Adrenal gland (tissue), 12 donors: ENCODE results near the gene PLD1. TPM values are rescaled to one million over a fixed set of nuclear protein-coding genes. Genes with fewer than 3 reads are reported as not detected.

Source experiments
- DNase-seq, 7 donors: peaks; one replicate each; pipeline ENCODE4 v3.0.0-alpha.2; 2019 to 2020
- H3K27ac ChIP-seq, 5 donors: fragments of 200-600 bp; sonication (generic) in 4 of 5; 1 replicate in 3 of 5; 2 replicates in 2 of 5; pipeline versions ENCODE4 v1.5.1 to v1.8.0; 2016 to 2020; ENCODE audit warnings: mild to moderate bottlenecking in 1 of 5
- H3K27me3 ChIP-seq: fragments of 200-600 bp; 2 replicates; pipeline ENCODE4 v1.8.0; 2021
- H3K36me3 ChIP-seq, 2 donors: fragments of 200-600 bp; replicated peaks in 1 of 2; 1 replicate in 1 of 2; 2 replicates in 1 of 2; pipeline versions ENCODE4 v1.5.1 to v1.8.0; 2018 to 2022
- H3K4me1 ChIP-seq, 2 donors: fragments of 200-600 bp; replicated peaks in 1 of 2; 1 replicate in 1 of 2; 2 replicates in 1 of 2; pipeline versions ENCODE4 v1.5.1 to v1.8.0; 2018 to 2021
- H3K4me3 ChIP-seq, 4 donors: fragments of 200-600 bp; sonication (generic) in 3 of 4; one replicate each; pipeline ENCODE4 v1.5.1; 2016 to 2018
- H3K9me3 ChIP-seq, 3 donors: fragments of 200-600 bp; sonication (generic) in 1 of 3; replicated peaks in 1 of 3; 1 replicate in 2 of 3; 2 replicates in 1 of 3; pipeline versions ENCODE4 v1.5.1 to v1.8.0; 2016 to 2021
- POLR2A ChIP-seq, 2 donors: fragments of 450-650 bp; IDR thresholded peaks; one replicate each; pipeline ENCODE4 v1.6.1; 2017; ENCODE audit warnings: antibody characterized with exemption in 2 of 2, mild to moderate bottlenecking in 2 of 2, moderate library complexity in 1 of 2
- WGBS, 4 donors: extraction: QIAGEN DNeasy Blood & Tissue Kit in 2 of 4; methylation state at CpG; one replicate each; pipeline versions ENCODE4 v1.1.5 to v1.1.7; 2013 to 2017; 5-methylcytosine and 5-hydroxymethylcytosine counted together
- intact Hi-C, 2 donors: fragments of 100-400 bp; cut with DNase I; formaldehyde crosslinking; loops; one replicate each; pipeline versions ENCODE4 v1.14.1 to v1.15.0; 2022 to 2023
- polyA plus RNA-seq, 3 donors: library from polyadenylated mRNA; stranded (reverse); fragments of 200-250 nt in 2 of 3; fragments of 350-450 nt in 1 of 3; fragmentation: Illumina TruSeq in 1 of 3; extraction: RNeasy Lipid Tissue Mini Kit (QIAGEN cat#74804) in 1 of 3; gene quantifications; one replicate each; pipeline ENCODE4 v1.2.3, GENCODE V29; 2013 to 2014
- total RNA-seq, 9 donors: library from RNA; depleted of rRNA in 4 of 9; stranded (reverse); fragments of >200 nt in 4 of 9; fragments of 120-200 nt in 1 of 9; fragmentation: NEBNext Ultra II Directional in 1 of 9; extraction: Animal tissue kit (Norgen Biotek cat#: 25700) in 1 of 9; gene quantifications; one replicate each; pipeline versions ENCODE4 v1.1.0 to v1.2.4, GENCODE V29; 2013 to 2023
- TF ChIP-seq, protein P1 (sequence below), 6 experiments: fragments of 450-650 bp in 4 of 6; fragments of 200-600 bp in 2 of 6; sonication (generic) in 1 of 6; IDR thresholded peaks; 1 replicate in 5 of 6; 2 replicates in 1 of 6; pipeline versions ENCODE4 v1.5.1 to v1.8.0; 2016 to 2021; ENCODE audit warnings: antibody characterized with exemption in 6 of 6, mild to moderate bottlenecking in 2 of 6, moderate library complexity in 1 of 6
- donor health status: healthy with polysubstance abuse.
- donor health status: Bipolar disorder and iron deficiency.
- donor health status: DM: yes; HTN: yes; CAD: no.
- donor health status: DM: no; HTN: no; CAD: no.
- donor health status: DM: no; HTN: no; CAD: no.
- donor health status: DM: yes; HTN: yes; CAD: no.

The PLD1 gene
- total and polyA plus RNA-seq, 12 donors = 25.7 to 178 (median 94.5) TPM

DNA sequence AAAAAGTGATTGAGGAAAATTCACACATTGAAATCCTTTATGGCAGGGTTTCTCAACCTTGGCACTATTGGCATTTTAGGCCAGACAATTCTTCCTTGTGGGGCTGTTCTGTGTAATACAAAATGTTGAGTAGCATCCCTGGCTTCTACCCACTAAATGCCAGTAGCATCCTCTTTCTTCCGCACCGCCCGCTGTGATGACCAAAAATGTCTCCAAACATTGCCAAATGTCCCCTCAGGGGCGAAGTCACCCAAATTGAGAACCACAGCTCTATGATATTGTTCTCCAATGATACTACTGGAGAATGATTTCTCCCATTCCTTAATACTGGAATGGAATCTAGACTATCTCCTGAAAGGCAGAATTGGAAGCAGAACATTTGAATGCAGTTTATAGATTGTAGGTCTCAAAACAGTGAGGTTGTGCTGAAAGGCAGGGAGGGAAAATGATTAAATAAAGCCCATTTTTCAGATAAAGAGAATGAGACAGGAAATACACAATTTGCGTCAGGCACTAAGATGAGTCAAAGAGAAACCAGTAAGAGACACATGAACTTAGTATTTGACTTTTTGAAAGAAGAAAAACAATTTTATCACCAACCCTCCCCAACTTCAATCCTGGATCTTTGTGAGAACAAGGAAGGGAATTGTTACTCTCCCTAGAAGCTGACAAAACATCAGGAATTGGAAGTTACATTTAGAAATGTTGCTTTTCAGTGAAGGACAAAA is 248.5 kb downstream of the PLD1 start:
- no peak overlapping the region for H3K27ac ChIP-seq
- intact Hi-C loops = loop anchor here (5.0 to 10.0 kb wide), 4 partner anchors 377 to 599 kb away; no protein-coding TSS in a partner anchor
- no peaks in the 10 kb centered on the region for H3K9me3 ChIP-seq
- H3K27me3 ChIP-seq = no peaks in the 10 kb centered on the region
- H3K4me3 ChIP-seq = no peak overlapping the region
- H3K36me3 ChIP-seq = no peaks in the 10 kb centered on the region
- no peak for TF ChIP-seq POLR2A (IDR thresholded peaks at IDR 0.05)
- TF ChIP-seq, protein P1, sequence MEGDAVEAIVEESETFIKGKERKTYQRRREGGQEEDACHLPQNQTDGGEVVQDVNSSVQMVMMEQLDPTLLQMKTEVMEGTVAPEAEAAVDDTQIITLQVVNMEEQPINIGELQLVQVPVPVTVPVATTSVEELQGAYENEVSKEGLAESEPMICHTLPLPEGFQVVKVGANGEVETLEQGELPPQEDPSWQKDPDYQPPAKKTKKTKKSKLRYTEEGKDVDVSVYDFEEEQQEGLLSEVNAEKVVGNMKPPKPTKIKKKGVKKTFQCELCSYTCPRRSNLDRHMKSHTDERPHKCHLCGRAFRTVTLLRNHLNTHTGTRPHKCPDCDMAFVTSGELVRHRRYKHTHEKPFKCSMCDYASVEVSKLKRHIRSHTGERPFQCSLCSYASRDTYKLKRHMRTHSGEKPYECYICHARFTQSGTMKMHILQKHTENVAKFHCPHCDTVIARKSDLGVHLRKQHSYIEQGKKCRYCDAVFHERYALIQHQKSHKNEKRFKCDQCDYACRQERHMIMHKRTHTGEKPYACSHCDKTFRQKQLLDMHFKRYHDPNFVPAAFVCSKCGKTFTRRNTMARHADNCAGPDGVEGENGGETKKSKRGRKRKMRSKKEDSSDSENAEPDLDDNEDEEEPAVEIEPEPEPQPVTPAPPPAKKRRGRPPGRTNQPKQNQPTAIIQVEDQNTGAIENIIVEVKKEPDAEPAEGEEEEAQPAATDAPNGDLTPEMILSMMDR (IDR thresholded peaks at IDR 0.05) = no peak
- no peak for DNase-seq
- WGBS, 4 donors = 88 to 96% (median 90%) methylated on average over 5 of the region's 5 CpGs
- peaks cover 0 to 4% of the 10 kb centered on the region in 2 donors for H3K4me1 ChIP-seq

DNA sequence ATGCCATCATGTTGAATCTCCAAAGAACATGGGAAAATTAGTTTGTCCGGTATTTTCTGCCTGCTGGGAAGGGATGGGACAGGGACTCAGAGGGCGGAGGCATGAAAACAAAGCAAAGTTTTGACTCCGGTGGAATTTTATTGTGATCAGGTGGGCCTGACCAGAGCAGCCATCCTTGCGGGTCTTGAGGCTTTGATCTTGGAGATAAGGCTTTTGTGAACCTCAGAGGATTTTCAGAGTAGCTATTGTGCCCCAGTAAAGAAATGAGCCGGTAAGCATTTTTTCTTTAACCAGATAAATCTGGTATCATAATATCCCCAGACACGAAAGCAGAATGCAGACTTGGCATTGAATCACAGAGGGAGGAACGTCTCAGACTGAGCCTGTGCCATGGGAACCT is 250.7 kb downstream of the PLD1 start:
- WGBS, 4 donors = 86 to 96% (median 91%) methylated on average over 7 of the region's 7 CpGs
- intact Hi-C loops = no loop called here
- no peak for DNase-seq

DNA sequence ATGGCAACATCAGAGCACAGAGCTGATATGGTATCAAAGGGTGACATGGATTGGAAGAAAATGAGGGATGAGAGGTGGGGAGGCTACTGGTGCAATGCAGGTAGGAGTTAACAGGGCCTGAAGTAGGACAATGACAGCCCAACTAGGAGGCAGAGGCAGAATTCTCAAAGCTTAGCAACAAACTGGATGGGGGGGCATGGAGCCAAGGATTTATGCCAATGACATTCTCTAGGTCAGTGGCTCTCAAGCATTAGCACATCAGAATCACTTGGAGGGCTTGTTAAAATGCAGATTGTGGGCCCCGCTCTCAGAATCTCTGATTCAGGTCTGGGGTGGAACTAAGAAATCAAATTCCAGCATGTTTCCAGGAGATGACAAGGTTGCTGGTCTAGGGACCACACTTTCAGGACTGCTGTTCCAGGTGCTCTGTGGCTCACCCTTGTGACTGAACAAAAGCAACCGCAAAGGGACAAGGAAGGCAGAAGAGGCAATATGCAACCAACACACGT is 252.0 kb downstream of the PLD1 start:
- Histone ChIP-seq H3K4me3 (no peak overlapping the region), H3K4me1 (peaks cover 0 to 10% of the 10 kb centered on the region in 2 donors), H3K36me3 (no peaks in the 10 kb centered on the region), H3K9me3 (no peaks in the 10 kb centered on the region), H3K27ac (no peak overlapping the region), H3K27me3 (no peaks in the 10 kb centered on the region)
- TF ChIP-seq POLR2A (IDR thresholded peaks at IDR 0.05) = no peak
- TF ChIP-seq, protein P1 (IDR thresholded peaks at IDR 0.05) = no peak
- DNase-seq = no peak
- WGBS, 4 donors = 93 to 96% (median 95%) methylated on average over 3 of the region's 3 CpGs
- intact Hi-C loops = no loop called here

More for the DNA sequence above, 250.7 kb downstream of the PLD1 start:
- H3K4me3 ChIP-seq = no peak overlapping the region
- peaks cover 0 to 10% of the 10 kb centered on the region in 2 donors for H3K4me1 ChIP-seq
- no peak overlapping the region for H3K27ac ChIP-seq
- H3K36me3 ChIP-seq = no peaks in the 10 kb centered on the region
- H3K27me3 ChIP-seq = no peaks in the 10 kb centered on the region
- TF ChIP-seq POLR2A (IDR thresholded peaks at IDR 0.05) = no peak
- TF ChIP-seq, protein P1 (IDR thresholded peaks at IDR 0.05) = no peak
- no peaks in the 10 kb centered on the region for H3K9me3 ChIP-seq

DNA sequence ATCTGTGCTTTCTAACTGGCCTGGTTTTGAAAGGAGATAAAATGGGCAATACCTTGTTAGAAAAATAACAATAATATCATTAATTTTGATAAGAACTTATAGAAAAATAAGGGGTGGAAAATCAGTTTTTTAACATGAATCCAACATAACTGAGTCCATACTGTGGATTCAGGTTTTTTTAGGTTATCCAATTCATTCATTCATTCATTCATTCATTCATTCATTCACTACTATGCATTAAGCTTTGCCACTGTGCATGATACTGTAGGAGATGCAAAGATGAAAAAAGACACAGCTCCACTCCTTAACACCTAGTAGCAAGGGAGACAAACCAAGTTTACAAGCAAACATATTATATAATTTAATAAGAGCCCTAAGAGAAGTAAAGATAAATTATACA is 253.1 kb downstream of the PLD1 start:
- no peak for DNase-seq
- H3K27ac ChIP-seq = no peak overlapping the region
- no peaks in the 10 kb centered on the region for H3K9me3 ChIP-seq
- peaks cover 0 to 10% of the 10 kb centered on the region in 2 donors for H3K4me1 ChIP-seq
- no peaks in the 10 kb centered on the region for H3K36me3 ChIP-seq
- TF ChIP-seq, protein P1 (IDR thresholded peaks at IDR 0.05) = no peak
- intact Hi-C loops = no loop called here
- no peak overlapping the region for H3K4me3 ChIP-seq
- no peaks in the 10 kb centered on the region for H3K27me3 ChIP-seq
